ENCODE measurements around the gene RPP25.
A peak's percentile ranks its signal among the peaks of the same experiment; 100 is the strongest.
"Not testable (repeated sequence)": the region's sequence is repeated elsewhere in the genome, so short reads cannot be mapped to it uniquely, and the experiment has no call there.

The RPP25 gene

DNA sequence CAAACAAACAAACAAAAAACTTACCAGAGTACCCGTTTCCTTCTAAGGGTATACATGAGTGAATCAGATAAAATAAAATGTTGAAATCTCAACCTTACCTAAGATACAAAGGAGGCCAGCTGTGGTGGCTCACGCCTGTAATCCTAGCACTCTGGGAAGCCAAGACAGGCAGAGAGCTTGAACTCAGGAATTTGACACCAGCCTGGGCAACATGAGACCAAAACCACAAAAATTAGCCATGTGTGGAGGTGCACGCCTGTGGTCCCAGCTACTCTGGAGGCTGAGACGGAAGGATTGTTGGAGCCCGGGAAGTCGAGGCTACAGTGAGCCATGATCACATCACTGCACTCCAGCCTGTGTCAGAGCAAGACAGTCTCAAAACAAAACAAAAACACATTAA, 38.9 kb downstream of the RPP25 start:
- DNase-seq = no peak

DNA sequence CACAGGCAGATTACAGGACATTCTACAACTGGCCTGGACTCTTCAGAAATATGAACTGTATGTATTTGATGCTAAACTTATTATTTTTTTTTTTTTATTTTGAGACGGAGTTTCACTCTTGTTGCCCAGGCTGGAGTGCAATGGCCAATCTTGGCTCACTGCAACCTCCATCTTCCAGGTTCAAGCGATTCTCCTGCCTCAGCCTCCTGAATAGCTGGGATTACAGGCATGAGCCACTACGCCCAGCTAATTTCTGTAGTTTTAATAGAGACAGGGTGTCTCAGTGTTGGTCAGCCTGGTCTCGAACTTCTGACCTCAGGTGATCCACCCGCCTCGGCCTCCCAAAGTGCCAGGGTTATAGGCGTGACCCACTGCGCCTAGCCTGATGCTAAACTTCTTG, 42.8 kb downstream of the RPP25 start:
- not testable (repeated sequence) for DNase-seq

DNA sequence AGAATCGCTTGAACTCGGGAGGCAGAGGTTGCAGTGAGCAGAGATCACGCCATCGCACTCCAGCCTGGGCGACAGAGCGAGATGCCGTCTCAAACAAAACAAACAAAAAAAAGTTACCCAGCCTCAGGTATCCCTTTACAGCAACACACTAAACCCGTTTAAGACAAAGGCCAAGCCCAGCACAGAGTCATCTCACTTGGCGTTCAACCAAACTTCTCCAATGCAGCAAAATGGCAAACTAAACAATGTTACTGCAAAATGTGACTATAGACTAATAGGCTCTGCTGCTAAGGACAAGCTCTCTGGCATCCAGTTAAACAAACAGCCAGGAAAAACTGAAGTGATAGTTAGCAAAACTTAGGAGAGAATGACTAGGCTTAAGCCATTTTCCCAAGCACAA, 43.5 kb downstream of the RPP25 start:
- DNase-seq = no peak

DNA sequence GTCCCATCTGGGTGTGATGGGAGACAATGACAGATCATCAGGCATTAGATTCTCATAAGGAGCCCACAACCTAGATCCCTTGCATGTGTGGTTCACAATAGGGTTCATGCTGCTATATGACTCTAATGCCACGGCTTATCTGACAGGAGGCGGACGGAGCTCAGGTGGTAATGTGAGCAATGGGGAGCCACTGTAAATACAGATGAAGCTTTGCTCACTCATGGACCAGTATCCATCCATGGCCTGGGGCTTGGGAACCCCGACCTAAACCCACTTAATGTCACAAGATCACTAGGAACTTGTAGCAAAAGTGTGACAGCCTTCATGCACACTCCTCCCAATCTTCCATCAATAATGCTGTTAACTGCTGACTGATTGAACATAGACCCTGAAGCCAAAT, 47.9 kb downstream of the RPP25 start:
- no peak for DNase-seq

DNA sequence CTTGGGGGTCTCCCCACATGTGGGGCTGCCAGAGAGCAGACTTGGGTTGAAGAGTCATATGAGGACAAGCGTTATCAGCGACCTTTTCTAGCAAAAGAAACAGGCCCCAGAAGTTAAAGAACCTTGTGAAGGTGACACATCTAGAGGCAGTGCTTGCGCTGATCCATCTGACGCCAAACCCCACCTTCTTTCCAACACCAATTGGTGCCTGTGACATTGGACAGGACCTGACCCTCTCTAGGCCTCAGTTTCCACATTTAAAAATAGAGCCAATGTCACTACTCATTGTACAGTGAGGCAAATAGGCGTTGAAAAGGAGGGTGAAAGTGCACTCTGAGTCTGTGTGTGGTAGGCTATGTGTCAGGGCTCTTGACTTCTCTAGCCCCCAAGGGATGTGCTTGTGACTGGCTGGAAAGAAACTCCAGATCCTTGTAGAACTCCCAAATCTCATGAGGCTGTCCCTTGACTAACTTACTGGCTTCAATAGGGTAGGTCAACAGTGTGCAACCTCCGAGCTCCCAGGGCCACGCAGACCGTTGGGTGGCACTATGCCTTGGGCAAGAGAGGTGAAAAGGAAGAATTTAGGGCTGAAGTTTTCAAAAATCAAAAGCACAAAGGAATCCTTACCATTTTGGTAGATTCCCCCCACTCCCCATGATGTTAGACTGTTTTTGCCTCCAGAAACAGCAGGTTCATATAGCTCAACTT, 49.3 kb downstream of the RPP25 start:
- DNase-seq = no peak

DNA sequence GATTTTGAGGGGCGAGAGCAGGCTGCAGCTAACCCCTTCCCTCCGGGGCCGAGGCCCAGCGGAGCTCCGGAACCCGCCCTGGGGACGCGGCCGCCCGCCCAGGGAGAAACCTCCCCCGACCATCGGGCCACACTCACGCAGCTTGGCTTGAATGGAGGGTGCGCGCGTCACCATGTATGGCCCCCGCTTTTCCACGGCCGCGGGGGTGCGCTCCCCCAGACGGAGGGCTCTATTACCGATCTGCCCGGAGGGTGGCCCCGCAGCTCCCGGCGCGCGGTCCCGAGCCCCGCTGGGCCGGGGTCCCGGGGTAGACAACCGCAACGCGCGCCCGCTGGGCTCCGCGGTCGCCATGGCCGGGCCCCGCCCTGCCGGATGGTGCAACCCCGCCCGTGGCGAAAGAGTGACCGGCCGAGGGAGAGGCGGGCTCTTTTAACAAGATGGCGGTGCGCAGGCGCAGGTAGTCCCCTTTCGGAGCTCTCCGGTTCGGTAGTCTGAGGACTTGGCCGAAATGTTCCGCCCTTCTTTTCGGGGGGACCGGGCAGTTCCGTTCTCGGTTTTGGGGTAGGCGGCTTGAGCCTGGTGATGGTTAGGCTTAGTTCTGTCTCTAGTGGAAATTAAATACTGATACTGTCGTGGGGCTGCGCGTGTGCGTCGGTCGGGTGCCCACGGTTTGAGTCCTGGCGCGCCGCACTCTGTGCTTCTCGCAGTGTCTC, 50.0 kb downstream of the RPP25 start, which contains the start of gene FAM219B:
FAM219B (minus strand) TSS at position 402 of the 713 bp plus-strand sequence; CDS start at position 351, 51 bp downstream.
- peak; percentile 88 for DNase-seq

DNA sequence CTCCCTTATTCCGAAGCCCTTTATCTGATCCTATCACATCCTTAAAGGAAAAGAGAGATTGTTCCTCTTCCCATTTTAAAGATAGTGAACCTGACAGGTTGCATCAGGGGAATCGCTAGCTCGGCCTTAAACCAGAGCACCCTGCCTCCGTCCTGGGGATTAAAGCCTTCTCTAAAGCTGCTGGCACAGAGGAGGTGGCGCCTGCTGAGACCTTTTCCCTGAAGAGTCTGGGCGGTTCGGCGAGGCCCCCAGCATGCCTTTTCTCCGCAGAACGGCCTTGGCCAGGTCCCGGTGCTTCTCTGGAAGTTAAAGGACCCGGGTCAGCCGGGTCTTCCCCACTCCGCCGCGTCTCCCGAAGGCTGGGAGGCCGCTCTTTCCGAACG, 50.5 kb downstream of the RPP25 start:
- DNase-seq = no peak
